ENCODE results near the gene INKA2. TPM values are rescaled to one million over a fixed set of nuclear protein-coding genes. Genes with fewer than 3 reads are reported as not detected.

INKA2 gene
- total RNA-seq, 1 experiment from 2014 or later: 0.54 TPM

- no peak for DNase-seq (ENCODE audit: low read depth, low spot score)
- no peak for TF ChIP-seq POLR2AphosphoS5 (IDR thresholded peaks at IDR 0.05; ENCODE audit: low read depth, low read length)
- no peaks in the 10 kb centered on the region for H3K27me3 ChIP-seq (ENCODE audit: control insufficient read depth, insufficient read depth, low read length)
- no peaks in the 10 kb centered on the region for H3K36me3 ChIP-seq (ENCODE audit: control insufficient read depth, insufficient read depth, low read length)
- H3K9me3 ChIP-seq (ENCODE audit: control insufficient read depth, insufficient read depth, low read depth, low read length): no peaks in the 10 kb centered on the region
- H3K27ac ChIP-seq (ENCODE audit: low read length): no peak overlapping the region
- ATAC-seq: no peak
- H3K4me3 ChIP-seq (ENCODE audit: low read depth in 2 of 2, low read length in 2 of 2): no peak overlapping the region
- ChIA-PET CTCF (interaction anchor here (1.0 kb wide), 1 partner anchor 33 kb away, joined by 9 read pairs; no protein-coding TSS in a partner anchor), POLR2A (no interaction called here)
- no peaks in the 10 kb centered on the region for H3K4me1 ChIP-seq (ENCODE audit: control insufficient read depth, insufficient read depth, low read length)
- in situ Hi-C loops (cut with HindIII; ENCODE audit: low pct_unique_long_range_greater_than_20kb, low sequenced_read_pairs) (no loop called here), intact Hi-C loops (cut with micrococcal nuclease; ENCODE audit: unreplicated experiment) (loop anchor here (2.0 to 10.0 kb wide), 2 partner anchors 33 to 263 kb away; no protein-coding TSS in a partner anchor)
- no TSS peak for BruUV-seq (replicated peaks)
These were observed 8.8 kb upstream of the INKA2 start for GRCh38 chr1:111747947-111748346.

GRCh38 chr1:111747282-111747734 is 8.1 kb upstream of the INKA2 start:
- no peaks in the 10 kb centered on the region for H3K27me3 ChIP-seq (ENCODE audit: control insufficient read depth, insufficient read depth, low read length)
- no peak for TF ChIP-seq POLR2AphosphoS5 (IDR thresholded peaks at IDR 0.05; ENCODE audit: low read depth, low read length)
- TF ChIP-seq CTCF (IDR thresholded peaks at IDR 0.05): peak; percentile 76
- no peak for TF ChIP-seq TCF7L2 (IDR thresholded peaks at IDR 0.05; ENCODE audit: low read depth, low read length)
- ChIA-PET CTCF (interaction anchor here (1.0 to 1.1 kb wide), 2 partner anchors 32 to 265 kb away, joined by 4 to 9 read pairs; no protein-coding TSS in a partner anchor), POLR2A (no interaction called here)
- no TSS peak for BruUV-seq (replicated peaks)
- in situ Hi-C loops (cut with HindIII; ENCODE audit: low pct_unique_long_range_greater_than_20kb, low sequenced_read_pairs) (no loop called here), intact Hi-C loops (cut with micrococcal nuclease; ENCODE audit: unreplicated experiment) (loop anchor here (2.0 to 10.0 kb wide), 2 partner anchors 33 to 263 kb away; no protein-coding TSS in a partner anchor)
- no peak overlapping the region for H3K4me3 ChIP-seq (ENCODE audit: low read depth in 2 of 2, low read length in 2 of 2)
- peak; percentile 83 for ATAC-seq
- no peaks in the 10 kb centered on the region for H3K4me1 ChIP-seq (ENCODE audit: control insufficient read depth, insufficient read depth, low read length)
- no peak overlapping the region for H3K27ac ChIP-seq (ENCODE audit: low read length)
- H3K36me3 ChIP-seq (ENCODE audit: control insufficient read depth, insufficient read depth, low read length): no peaks in the 10 kb centered on the region
- no peak for DNase-seq (ENCODE audit: low read depth, low spot score)
- H3K9me3 ChIP-seq (ENCODE audit: control insufficient read depth, insufficient read depth, low read depth, low read length): no peaks in the 10 kb centered on the region

GRCh38 chr1:111746614-111746999 is 7.4 kb upstream of the INKA2 start:
- no peak for DNase-seq (ENCODE audit: low read depth, low spot score)
- no peak; the same call in 1 of the 2 replicates for ATAC-seq
- no peaks in the 10 kb centered on the region for H3K36me3 ChIP-seq (ENCODE audit: control insufficient read depth, insufficient read depth, low read length)
- CTCF ChIA-PET: interaction anchor here (0.6 to 1.1 kb wide), 3 partner anchors 32 to 265 kb away, joined by 3 to 9 read pairs (median 4); no protein-coding TSS in a partner anchor
- no peak overlapping the region for H3K27ac ChIP-seq (ENCODE audit: low read length)
- POLR2A ChIA-PET: no interaction called here
- TF ChIP-seq CTCF (IDR thresholded peaks at IDR 0.05): no peak
- no peak for TF ChIP-seq POLR2AphosphoS5 (IDR thresholded peaks at IDR 0.05; ENCODE audit: low read depth, low read length)
- TF ChIP-seq SIN3A (IDR thresholded peaks at IDR 0.05; ENCODE audit: borderline replicate concordance, insufficient read depth, low read depth, low read length): no peak
- no peak for TF ChIP-seq REST (IDR thresholded peaks at IDR 0.05; ENCODE audit: insufficient read depth in 1 of 2, low read depth in 2 of 2, low read length in 1 of 2)
- TF ChIP-seq TCF7L2 (IDR thresholded peaks at IDR 0.05; ENCODE audit: low read depth, low read length): no peak
- H3K9me3 ChIP-seq (ENCODE audit: control insufficient read depth, insufficient read depth, low read depth, low read length): no peaks in the 10 kb centered on the region
- in situ Hi-C loops (cut with HindIII; ENCODE audit: low pct_unique_long_range_greater_than_20kb, low sequenced_read_pairs) (no loop called here), intact Hi-C loops (cut with micrococcal nuclease; ENCODE audit: unreplicated experiment) (loop anchor here (2.0 to 10.0 kb wide), 2 partner anchors 32 to 262 kb away; no protein-coding TSS in a partner anchor)
- H3K27me3 ChIP-seq (ENCODE audit: control insufficient read depth, insufficient read depth, low read length): no peaks in the 10 kb centered on the region
- no peaks in the 10 kb centered on the region for H3K4me1 ChIP-seq (ENCODE audit: control insufficient read depth, insufficient read depth, low read length)
- no TSS peak for BruUV-seq (replicated peaks)
- H3K4me3 ChIP-seq (ENCODE audit: low read depth in 2 of 2, low read length in 2 of 2): no peak overlapping the region

Data from Panc1 (cell line).